ENCODE results near the gene PDCD2.

The PDCD2 gene, protein sequence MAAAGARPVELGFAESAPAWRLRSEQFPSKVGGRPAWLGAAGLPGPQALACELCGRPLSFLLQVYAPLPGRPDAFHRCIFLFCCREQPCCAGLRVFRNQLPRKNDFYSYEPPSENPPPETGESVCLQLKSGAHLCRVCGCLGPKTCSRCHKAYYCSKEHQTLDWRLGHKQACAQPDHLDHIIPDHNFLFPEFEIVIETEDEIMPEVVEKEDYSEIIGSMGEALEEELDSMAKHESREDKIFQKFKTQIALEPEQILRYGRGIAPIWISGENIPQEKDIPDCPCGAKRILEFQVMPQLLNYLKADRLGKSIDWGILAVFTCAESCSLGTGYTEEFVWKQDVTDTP

DNA sequence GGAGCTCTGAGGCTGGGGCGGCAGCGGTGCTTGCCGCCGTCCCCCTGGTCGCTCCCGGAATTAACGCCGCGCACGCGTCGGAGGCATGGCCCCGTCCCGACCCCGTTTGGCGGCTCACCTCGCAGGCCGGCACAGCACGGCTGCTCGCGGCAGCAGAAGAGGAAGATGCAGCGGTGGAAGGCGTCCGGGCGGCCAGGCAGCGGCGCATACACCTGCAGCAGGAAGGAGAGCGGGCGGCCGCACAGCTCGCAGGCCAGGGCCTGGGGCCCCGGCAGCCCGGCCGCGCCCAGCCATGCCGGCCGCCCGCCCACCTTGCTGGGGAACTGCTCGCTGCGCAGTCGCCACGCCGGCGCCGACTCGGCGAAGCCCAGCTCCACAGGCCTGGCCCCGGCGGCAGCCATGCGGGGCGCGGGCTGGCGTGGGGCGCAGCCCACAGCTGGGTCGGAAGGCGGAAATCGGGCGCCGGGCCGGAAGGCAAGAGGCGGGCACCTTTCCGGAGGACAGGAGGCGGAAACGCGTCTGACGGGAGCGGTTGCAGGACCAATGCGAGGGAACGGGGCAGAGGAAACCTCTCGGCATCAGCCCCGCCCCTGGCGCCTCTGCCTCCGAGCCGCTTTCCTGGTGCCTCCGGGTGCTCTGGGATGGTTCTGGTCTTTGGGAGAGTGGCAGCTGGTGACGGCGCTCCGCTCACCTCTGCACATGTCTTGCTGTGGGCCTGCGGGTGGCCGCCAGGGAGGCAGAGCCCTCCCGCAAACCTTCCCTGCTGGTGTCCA is at the start of gene PDCD2:
Gene PDCD2, minus strand, starts transcription at position 457 of the 773 bp plus-strand sequence. Its CDS starts 56 bp downstream, at position 401.
- TF ChIP-seq EGR1 (IDR thresholded peaks at IDR 0.05) (0 out of 2 replicates have a peak, but pooled peaks have one; percentile 16), RAD21 (IDR thresholded peaks at IDR 0.05; ENCODE audit: low read depth) (no peak), YY1 (IDR thresholded peaks at IDR 0.05; ENCODE audit: low read depth) (peak; percentile 87), FOXM1 (IDR thresholded peaks at IDR 0.05; ENCODE audit: borderline replicate concordance, low read depth) (no peak), TCF12 (IDR thresholded peaks at IDR 0.05; ENCODE audit: low read depth) (no peak), CREB1 (IDR thresholded peaks at IDR 0.05; ENCODE audit: low read depth) (peak; percentile 41; the same call in 1 of the 2 replicates), TEAD4 (IDR thresholded peaks at IDR 0.05) (0 out of 2 replicates have a peak, but pooled peaks have one; percentile 9), NFIC (IDR thresholded peaks at IDR 0.05) (no peak), CEBPB (IDR thresholded peaks at IDR 0.05) (no peak), EP300 (IDR thresholded peaks at IDR 0.05; ENCODE audit: borderline replicate concordance) (no peak), ZBTB7A (IDR thresholded peaks at IDR 0.05; ENCODE audit: low read depth) (no peak), TAF1 (IDR thresholded peaks at IDR 0.05; ENCODE audit: low read depth) (peak; percentile 74)
- TF ChIP-seq, protein P1, sequence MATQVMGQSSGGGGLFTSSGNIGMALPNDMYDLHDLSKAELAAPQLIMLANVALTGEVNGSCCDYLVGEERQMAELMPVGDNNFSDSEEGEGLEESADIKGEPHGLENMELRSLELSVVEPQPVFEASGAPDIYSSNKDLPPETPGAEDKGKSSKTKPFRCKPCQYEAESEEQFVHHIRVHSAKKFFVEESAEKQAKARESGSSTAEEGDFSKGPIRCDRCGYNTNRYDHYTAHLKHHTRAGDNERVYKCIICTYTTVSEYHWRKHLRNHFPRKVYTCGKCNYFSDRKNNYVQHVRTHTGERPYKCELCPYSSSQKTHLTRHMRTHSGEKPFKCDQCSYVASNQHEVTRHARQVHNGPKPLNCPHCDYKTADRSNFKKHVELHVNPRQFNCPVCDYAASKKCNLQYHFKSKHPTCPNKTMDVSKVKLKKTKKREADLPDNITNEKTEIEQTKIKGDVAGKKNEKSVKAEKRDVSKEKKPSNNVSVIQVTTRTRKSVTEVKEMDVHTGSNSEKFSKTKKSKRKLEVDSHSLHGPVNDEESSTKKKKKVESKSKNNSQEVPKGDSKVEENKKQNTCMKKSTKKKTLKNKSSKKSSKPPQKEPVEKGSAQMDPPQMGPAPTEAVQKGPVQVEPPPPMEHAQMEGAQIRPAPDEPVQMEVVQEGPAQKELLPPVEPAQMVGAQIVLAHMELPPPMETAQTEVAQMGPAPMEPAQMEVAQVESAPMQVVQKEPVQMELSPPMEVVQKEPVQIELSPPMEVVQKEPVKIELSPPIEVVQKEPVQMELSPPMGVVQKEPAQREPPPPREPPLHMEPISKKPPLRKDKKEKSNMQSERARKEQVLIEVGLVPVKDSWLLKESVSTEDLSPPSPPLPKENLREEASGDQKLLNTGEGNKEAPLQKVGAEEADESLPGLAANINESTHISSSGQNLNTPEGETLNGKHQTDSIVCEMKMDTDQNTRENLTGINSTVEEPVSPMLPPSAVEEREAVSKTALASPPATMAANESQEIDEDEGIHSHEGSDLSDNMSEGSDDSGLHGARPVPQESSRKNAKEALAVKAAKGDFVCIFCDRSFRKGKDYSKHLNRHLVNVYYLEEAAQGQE (IDR thresholded peaks at IDR 0.05; ENCODE audit: low read depth): no peak
- TF ChIP-seq, protein P2, sequence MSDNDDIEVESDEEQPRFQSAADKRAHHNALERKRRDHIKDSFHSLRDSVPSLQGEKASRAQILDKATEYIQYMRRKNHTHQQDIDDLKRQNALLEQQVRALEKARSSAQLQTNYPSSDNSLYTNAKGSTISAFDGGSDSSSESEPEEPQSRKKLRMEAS (IDR thresholded peaks at IDR 0.05): peak; percentile 75
- TF ChIP-seq, protein P3, sequence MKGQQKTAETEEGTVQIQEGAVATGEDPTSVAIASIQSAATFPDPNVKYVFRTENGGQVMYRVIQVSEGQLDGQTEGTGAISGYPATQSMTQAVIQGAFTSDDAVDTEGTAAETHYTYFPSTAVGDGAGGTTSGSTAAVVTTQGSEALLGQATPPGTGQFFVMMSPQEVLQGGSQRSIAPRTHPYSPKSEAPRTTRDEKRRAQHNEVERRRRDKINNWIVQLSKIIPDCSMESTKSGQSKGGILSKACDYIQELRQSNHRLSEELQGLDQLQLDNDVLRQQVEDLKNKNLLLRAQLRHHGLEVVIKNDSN (IDR thresholded peaks at IDR 0.05): peak; percentile 23; the same call in 1 of the 2 replicates

DNA sequence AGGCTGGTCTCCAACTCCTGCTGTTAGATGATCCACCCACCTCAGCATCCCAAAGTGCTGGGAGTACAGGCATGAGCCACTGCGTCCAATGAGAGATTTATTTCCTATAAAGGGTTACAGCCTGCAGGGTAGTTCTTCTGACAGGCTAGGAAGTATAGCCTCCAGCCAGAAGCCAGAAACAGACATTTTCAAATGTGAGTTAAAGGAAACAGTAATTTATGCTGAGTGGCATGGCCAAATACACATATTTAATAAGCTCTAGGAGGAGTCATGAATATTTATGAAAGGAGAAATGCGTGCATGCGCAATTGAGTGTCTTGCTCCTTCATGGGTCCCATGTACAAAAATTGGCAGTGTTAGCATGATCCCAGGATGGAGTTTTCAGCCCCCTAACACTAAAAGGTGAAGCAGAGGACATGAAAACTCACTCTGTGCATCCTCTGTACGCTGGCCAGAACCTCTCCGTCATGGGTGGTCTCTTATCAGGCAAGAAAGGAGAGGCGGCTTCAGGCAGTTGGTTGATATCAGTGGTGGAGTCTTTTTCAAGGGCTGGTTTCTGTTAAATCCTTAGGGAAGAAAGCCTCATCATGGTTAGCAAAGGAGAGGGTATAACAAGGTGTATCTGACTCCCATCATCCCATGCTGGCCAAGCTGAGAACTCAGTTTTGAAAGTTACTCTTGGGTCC is 21.3 kb upstream of the PDCD2 start:
- TF ChIP-seq, protein P2 (IDR thresholded peaks at IDR 0.05): no peak
- TF ChIP-seq NFIC (IDR thresholded peaks at IDR 0.05): no peak

DNA sequence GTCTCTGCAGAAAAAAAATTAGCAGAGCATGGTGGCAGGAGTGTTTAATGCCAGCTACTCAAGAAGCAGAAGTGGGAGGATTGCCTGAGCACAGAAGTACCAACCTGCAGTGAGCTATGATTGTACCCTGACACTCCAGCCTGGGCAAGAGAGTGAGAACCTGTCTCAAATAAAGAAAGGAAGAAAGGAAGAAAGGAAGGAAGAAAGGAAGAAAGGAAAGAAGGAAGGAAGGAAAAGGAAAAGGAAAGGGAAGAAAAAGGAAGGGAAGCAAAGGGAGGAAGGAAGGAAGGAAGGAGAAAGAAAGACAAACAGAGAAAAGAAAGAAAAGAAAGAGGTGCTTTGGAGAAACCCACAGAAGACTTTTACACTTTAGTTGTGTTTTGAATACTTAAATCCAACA is 12.8 kb upstream of the PDCD2 start:
- TF ChIP-seq EGR1 (IDR thresholded peaks at IDR 0.05): no peak
- TF ChIP-seq, protein P2 (IDR thresholded peaks at IDR 0.05): no peak
- no peak for TF ChIP-seq YY1 (IDR thresholded peaks at IDR 0.05; ENCODE audit: low read depth)
- no peak for TF ChIP-seq TEAD4 (IDR thresholded peaks at IDR 0.05)
- TF ChIP-seq, protein P3 (IDR thresholded peaks at IDR 0.05): no peak
- TF ChIP-seq TAF1 (IDR thresholded peaks at IDR 0.05; ENCODE audit: low read depth): no peak
- no peak for TF ChIP-seq RAD21 (IDR thresholded peaks at IDR 0.05; ENCODE audit: low read depth)
- TF ChIP-seq EP300 (IDR thresholded peaks at IDR 0.05; ENCODE audit: borderline replicate concordance): no peak
- no peak for TF ChIP-seq CREB1 (IDR thresholded peaks at IDR 0.05; ENCODE audit: low read depth)
- no peak for TF ChIP-seq TCF12 (IDR thresholded peaks at IDR 0.05; ENCODE audit: low read depth)
- TF ChIP-seq, protein P1 (IDR thresholded peaks at IDR 0.05; ENCODE audit: low read depth): no peak
- no peak for TF ChIP-seq CEBPB (IDR thresholded peaks at IDR 0.05)
- TF ChIP-seq NFIC (IDR thresholded peaks at IDR 0.05): no peak
- no peak for TF ChIP-seq ZBTB7A (IDR thresholded peaks at IDR 0.05; ENCODE audit: low read depth)
- no peak for TF ChIP-seq FOXM1 (IDR thresholded peaks at IDR 0.05; ENCODE audit: borderline replicate concordance, low read depth)

DNA sequence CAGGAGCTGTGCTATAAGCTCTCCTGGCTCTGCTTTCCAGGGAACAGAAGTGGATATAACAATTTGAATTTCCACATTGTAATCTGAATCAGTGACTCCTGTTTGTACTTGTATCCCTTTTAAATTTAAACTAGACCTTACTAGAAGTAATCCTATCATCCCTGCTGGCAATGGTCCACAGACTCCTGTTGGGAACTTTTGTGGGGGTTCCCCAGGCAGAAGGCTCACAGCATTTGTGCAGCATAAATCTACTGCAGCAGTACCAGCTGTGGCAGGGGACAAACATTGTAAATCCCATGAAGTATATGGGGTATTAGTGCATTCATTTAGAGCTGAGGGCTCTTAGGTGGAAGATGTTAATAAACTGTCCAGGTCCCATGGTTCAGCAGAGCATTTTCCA is 12.0 kb upstream of the PDCD2 start:
- TF ChIP-seq CREB1 (IDR thresholded peaks at IDR 0.05; ENCODE audit: low read depth) (no peak), FOXM1 (IDR thresholded peaks at IDR 0.05; ENCODE audit: borderline replicate concordance, low read depth) (no peak), YY1 (IDR thresholded peaks at IDR 0.05; ENCODE audit: low read depth) (no peak), CEBPB (IDR thresholded peaks at IDR 0.05) (no peak)

DNA sequence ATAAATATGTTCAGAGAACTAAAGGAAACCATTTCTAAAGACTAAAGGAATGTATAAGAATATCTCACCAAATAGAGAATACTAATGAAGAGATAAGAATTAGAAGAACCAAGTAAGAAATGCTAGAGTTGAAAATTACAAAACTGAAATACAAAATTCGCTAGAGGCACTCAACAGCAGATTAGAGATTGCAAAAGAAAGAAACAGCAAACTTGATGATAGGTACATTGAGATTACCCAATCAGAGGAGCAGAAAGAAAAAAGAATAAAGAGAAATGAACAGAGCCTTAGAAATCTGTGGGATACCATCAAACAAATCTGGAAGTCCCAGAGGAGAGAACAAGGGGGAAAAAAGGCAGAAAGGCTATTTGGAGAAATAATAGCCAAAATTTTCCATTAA is 6.3 kb upstream of the PDCD2 start:
- TF ChIP-seq TCF12 (IDR thresholded peaks at IDR 0.05; ENCODE audit: low read depth): no peak
- no peak for TF ChIP-seq RAD21 (IDR thresholded peaks at IDR 0.05; ENCODE audit: low read depth)
- TF ChIP-seq TEAD4 (IDR thresholded peaks at IDR 0.05): no peak
- no peak for TF ChIP-seq EGR1 (IDR thresholded peaks at IDR 0.05)
- no peak for TF ChIP-seq EP300 (IDR thresholded peaks at IDR 0.05; ENCODE audit: borderline replicate concordance)
- no peak for TF ChIP-seq YY1 (IDR thresholded peaks at IDR 0.05; ENCODE audit: low read depth)
- TF ChIP-seq, protein P1 (IDR thresholded peaks at IDR 0.05; ENCODE audit: low read depth): no peak
- TF ChIP-seq, protein P3 (IDR thresholded peaks at IDR 0.05): no peak
- no peak for TF ChIP-seq ZBTB7A (IDR thresholded peaks at IDR 0.05; ENCODE audit: low read depth)
- no peak for TF ChIP-seq FOXM1 (IDR thresholded peaks at IDR 0.05; ENCODE audit: borderline replicate concordance, low read depth)
